K562 (cell line): Measurements from ENCODE around the gene UTP4. TPM values are rescaled to one million over a fixed set of nuclear protein-coding genes. Genes with fewer than 3 reads are reported as not detected.

Source experiments
- CBFA2T2 ChIP-seq: fragments of 450-650 bp; conservative IDR thresholded peaks from 2 replicates; pipeline ENCODE4 v1.6.1; 2017; ENCODE audit warnings: mild to moderate bottlenecking
- CREBBP ChIP-seq: IDR thresholded peaks from one replicate; pipeline ENCODE4 v1.6.1; 2012; ENCODE audit warnings: low read depth, mild to moderate bottlenecking, control low read depth, inconsistent platforms, low read length
- DPF2 ChIP-seq: fragments of 450-650 bp; IDR thresholded peaks from 2 replicates; pipeline ENCODE4 v1.6.1; 2016
- FOSL1 ChIP-seq: fragments of 200-800 bp; sonication (Bioruptor generic); conservative IDR thresholded peaks from 2 replicates; pipeline ENCODE4 v1.6.1; 2016; ENCODE audit warnings: missing genetic modification characterization, missing compliant biosample characterization
- FOXA1 ChIP-seq: fragments of 450-650 bp; IDR thresholded peaks from 2 replicates; pipeline ENCODE4 v1.6.1; 2016; ENCODE audit warnings: mild to moderate bottlenecking, borderline replicate concordance
- HNRNPK ChIP-seq: fragments of 200-400 bp; formaldehyde crosslinking; IDR thresholded peaks from one replicate; pipeline ENCODE4 v1.6.1; 2018; ENCODE audit warnings: mild to moderate bottlenecking, low read depth, low read length; ENCODE audit not compliant: poor library complexity, severe bottlenecking
- NFRKB ChIP-seq: fragments of 450-650 bp; IDR thresholded peaks from 2 replicates; pipeline ENCODE4 v1.6.1; 2016; ENCODE audit warnings: low read depth
- NFXL1 ChIP-seq: fragments of 450-650 bp; formaldehyde crosslinking; IDR thresholded peaks from 2 replicates; pipeline ENCODE4 v1.4.0; 2021; ENCODE audit warnings: mild to moderate bottlenecking
- PTTG1 ChIP-seq: fragments of 450-650 bp; IDR thresholded peaks from 2 replicates; pipeline ENCODE4 v1.6.1; 2016; ENCODE audit warnings: low read depth, mild to moderate bottlenecking, missing genetic modification characterization, missing compliant biosample characterization
- RBM34 ChIP-seq: fragments of 200-400 bp; formaldehyde crosslinking; IDR thresholded peaks from 2 replicates; pipeline ENCODE4 v1.6.1; 2018; ENCODE audit warnings: low read length, borderline replicate concordance; ENCODE audit not compliant: insufficient read depth
- RHOXF2B ChIP-seq: fragments of 250-450 bp; sonication (Bioruptor Pico); conservative IDR thresholded peaks from 2 replicates; pipeline ENCODE4 v1.5.1; 2021
- ZBTB17 ChIP-seq: fragments of 450-650 bp; formaldehyde crosslinking; IDR thresholded peaks from 2 replicates; pipeline ENCODE4 v1.4.0; 2020; ENCODE audit warnings: mild to moderate bottlenecking
- ZBTB8A ChIP-seq: fragments of 450-650 bp; IDR thresholded peaks from 2 replicates; pipeline ENCODE4 v1.6.1; 2018; ENCODE audit warnings: mild to moderate bottlenecking, moderate library complexity; ENCODE audit not compliant: partially characterized antibody
- ZNF253 ChIP-seq: fragments of 250-450 bp; sonication (Bioruptor Pico); conservative IDR thresholded peaks from 2 replicates; pipeline ENCODE4 v1.6.1; 2021; ENCODE audit warnings: mild to moderate bottlenecking
- ZNF644 ChIP-seq: fragments of 200-800 bp; sonication (Bioruptor generic); IDR thresholded peaks from 2 replicates; pipeline ENCODE4 v1.6.1; 2016; ENCODE audit warnings: low read depth, missing genetic modification characterization, missing compliant biosample characterization
- polyA plus RNA-seq, 8 experiments: library from polyadenylated mRNA; depleted of rRNA in 4 of 8; stranded (reverse) in 5 of 8; unstranded in 3 of 8; fragments of >200 nt; fragmentation: Nextera tagmentation in 2 of 8; fragmentation: Illumina TruSeq in 1 of 8; extraction: Ambion mirVana in 2 of 8; extraction: Trizol in 1 of 8; gene quantifications; 2 replicates each; pipeline versions ENCODE4 v1.2.1 to v1.2.3, GENCODE V29; 2011 to 2014; ENCODE audit warnings: inconsistent platforms in 1 of 8, missing spikeins in 1 of 8
- total RNA-seq, 7 experiments: library from RNA; depleted of rRNA in 6 of 7; stranded (reverse); fragments of >200 nt in 6 of 7; fragmentation: Illumina TruSeq in 2 of 7; extraction: Trizol in 2 of 7; gene quantifications; 2 replicates each; pipeline versions ENCODE4 v1.2.1 to v1.2.3, GENCODE V29; 2011 to 2021; ENCODE audit warnings: low replicate concordance in 1 of 7
- TF ChIP-seq, protein P1 (sequence below): fragments of 250-450 bp; sonication (Bioruptor Pico); IDR thresholded peaks from 2 replicates; pipeline ENCODE4 v1.4.0; 2020
- TF ChIP-seq, protein P2 (sequence below): sonication (generic); formaldehyde crosslinking; IDR thresholded peaks from 2 replicates; pipeline ENCODE4 v1.9.0; 2022; ENCODE audit warnings: mild to moderate bottlenecking, missing genetic modification reagents
- TF ChIP-seq, protein P3 (sequence below): fragments of 450-650 bp; IDR thresholded peaks from 2 replicates; pipeline ENCODE4 v1.6.1; 2017; ENCODE audit warnings: antibody characterized with exemption, mild to moderate bottlenecking

UTP4 gene
- total and polyA plus RNA-seq, 9 of the 15 experiments (the other 6 are each of a cell fraction or from before 2014, with no cell fraction given): 46.1 to 203 (median 145) TPM

DNA sequence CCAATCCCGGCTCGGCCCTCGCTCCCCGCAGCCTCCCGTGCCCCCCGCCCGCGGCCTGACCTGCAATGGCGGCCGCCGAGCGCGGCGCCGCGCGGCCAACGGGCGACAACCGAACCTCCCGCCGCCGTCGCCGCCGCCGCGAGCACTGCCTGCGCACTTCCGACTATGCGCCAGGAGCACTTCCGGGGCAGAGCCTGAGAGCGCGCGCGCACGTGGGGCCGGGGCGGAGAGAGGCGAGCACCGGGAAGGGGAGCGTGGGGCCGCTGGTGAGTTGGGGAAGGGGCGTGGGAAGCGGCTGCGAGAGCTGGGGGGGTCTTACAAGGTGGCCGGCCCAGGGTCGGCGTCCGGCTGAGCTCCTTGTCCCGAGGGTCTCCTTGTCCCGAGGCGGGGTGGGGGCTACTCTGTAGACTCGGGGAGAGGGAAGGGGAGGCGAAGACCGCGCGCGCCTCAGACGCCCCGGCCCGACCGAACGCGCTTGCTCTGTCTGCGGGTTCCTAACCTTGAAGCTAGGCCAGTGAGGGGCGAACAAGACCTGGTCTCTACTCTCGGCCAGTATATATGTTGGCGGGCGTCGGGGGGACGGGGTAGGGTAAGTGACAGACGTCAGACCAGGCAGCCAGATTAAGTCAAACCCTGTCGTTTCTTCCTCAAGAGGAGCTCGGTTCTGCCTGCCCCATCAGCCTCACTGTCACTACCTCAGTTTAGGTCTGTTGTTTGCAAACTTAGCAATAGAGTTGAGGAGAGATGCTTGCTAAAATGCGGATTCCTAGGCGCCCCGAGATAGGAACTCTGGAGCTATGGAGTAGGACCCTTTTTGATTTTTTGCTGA lies at the start of gene UTP4, which contains the start of gene CHTF8 (continued):
- TF ChIP-seq, protein P1, sequence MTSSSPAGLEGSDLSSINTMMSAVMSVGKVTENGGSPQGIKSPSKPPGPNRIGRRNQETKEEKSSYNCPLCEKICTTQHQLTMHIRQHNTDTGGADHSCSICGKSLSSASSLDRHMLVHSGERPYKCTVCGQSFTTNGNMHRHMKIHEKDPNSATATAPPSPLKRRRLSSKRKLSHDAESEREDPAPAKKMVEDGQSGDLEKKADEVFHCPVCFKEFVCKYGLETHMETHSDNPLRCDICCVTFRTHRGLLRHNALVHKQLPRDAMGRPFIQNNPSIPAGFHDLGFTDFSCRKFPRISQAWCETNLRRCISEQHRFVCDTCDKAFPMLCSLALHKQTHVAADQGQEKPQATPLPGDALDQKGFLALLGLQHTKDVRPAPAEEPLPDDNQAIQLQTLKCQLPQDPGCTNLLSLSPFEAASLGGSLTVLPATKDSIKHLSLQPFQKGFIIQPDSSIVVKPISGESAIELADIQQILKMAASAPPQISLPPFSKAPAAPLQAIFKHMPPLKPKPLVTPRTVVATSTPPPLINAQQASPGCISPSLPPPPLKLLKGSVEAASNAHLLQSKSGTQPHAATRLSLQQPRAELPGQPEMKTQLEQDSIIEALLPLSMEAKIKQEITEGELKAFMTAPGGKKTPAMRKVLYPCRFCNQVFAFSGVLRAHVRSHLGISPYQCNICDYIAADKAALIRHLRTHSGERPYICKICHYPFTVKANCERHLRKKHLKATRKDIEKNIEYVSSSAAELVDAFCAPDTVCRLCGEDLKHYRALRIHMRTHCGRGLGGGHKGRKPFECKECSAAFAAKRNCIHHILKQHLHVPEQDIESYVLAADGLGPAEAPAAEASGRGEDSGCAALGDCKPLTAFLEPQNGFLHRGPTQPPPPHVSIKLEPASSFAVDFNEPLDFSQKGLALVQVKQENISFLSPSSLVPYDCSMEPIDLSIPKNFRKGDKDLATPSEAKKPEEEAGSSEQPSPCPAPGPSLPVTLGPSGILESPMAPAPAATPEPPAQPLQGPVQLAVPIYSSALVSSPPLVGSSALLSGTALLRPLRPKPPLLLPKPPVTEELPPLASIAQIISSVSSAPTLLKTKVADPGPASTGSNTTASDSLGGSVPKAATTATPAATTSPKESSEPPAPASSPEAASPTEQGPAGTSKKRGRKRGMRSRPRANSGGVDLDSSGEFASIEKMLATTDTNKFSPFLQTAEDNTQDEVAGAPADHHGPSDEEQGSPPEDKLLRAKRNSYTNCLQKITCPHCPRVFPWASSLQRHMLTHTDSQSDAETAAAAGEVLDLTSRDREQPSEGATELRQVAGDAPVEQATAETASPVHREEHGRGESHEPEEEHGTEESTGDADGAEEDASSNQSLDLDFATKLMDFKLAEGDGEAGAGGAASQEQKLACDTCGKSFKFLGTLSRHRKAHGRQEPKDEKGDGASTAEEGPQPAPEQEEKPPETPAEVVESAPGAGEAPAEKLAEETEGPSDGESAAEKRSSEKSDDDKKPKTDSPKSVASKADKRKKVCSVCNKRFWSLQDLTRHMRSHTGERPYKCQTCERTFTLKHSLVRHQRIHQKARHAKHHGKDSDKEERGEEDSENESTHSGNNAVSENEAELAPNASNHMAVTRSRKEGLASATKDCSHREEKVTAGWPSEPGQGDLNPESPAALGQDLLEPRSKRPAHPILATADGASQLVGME (CRISPR knock-in tag): no peak
- TF ChIP-seq ZBTB17: 0 out of 2 replicates have a peak, but pooled peaks have one; percentile 23
- TF ChIP-seq HNRNPK: peak; percentile 67
- TF ChIP-seq, protein P2, sequence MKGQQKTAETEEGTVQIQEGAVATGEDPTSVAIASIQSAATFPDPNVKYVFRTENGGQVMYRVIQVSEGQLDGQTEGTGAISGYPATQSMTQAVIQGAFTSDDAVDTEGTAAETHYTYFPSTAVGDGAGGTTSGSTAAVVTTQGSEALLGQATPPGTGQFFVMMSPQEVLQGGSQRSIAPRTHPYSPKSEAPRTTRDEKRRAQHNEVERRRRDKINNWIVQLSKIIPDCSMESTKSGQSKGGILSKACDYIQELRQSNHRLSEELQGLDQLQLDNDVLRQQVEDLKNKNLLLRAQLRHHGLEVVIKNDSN: peak; percentile 85
- no peak for TF ChIP-seq FOSL1 (tag)
- TF ChIP-seq FOXA1: no peak
- no peak for TF ChIP-seq ZNF644 (tag)
- no peak for TF ChIP-seq DPF2
- TF ChIP-seq ZNF253 (CRISPR knock-in tag): no peak
- TF ChIP-seq, protein P3, sequence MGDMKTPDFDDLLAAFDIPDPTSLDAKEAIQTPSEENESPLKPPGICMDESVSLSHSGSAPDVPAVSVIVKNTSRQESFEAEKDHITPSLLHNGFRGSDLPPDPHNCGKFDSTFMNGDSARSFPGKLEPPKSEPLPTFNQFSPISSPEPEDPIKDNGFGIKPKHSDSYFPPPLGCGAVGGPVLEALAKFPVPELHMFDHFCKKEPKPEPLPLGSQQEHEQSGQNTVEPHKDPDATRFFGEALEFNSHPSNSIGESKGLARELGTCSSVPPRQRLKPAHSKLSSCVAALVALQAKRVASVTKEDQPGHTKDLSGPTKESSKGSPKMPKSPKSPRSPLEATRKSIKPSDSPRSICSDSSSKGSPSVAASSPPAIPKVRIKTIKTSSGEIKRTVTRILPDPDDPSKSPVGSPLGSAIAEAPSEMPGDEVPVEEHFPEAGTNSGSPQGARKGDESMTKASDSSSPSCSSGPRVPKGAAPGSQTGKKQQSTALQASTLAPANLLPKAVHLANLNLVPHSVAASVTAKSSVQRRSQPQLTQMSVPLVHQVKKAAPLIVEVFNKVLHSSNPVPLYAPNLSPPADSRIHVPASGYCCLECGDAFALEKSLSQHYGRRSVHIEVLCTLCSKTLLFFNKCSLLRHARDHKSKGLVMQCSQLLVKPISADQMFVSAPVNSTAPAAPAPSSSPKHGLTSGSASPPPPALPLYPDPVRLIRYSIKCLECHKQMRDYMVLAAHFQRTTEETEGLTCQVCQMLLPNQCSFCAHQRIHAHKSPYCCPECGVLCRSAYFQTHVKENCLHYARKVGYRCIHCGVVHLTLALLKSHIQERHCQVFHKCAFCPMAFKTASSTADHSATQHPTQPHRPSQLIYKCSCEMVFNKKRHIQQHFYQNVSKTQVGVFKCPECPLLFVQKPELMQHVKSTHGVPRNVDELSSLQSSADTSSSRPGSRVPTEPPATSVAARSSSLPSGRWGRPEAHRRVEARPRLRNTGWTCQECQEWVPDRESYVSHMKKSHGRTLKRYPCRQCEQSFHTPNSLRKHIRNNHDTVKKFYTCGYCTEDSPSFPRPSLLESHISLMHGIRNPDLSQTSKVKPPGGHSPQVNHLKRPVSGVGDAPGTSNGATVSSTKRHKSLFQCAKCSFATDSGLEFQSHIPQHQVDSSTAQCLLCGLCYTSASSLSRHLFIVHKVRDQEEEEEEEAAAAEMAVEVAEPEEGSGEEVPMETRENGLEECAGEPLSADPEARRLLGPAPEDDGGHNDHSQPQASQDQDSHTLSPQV: 0 out of 2 replicates have a peak, but pooled peaks have one; percentile 35
- TF ChIP-seq RHOXF2B (CRISPR knock-in tag): no peak
- TF ChIP-seq PTTG1 (tag): no peak
- no peak for TF ChIP-seq NFRKB
- no peak for TF ChIP-seq RBM34
- no peak for TF ChIP-seq CBFA2T2
- TF ChIP-seq NFXL1: no peak
- no peak for TF ChIP-seq ZBTB8A
- TF ChIP-seq CREBBP: no peak
